ENCODE data around the gene GATAD1.
"Not testable (repeated sequence)": the region's sequence is repeated elsewhere in the genome, so short reads cannot be mapped to it uniquely, and the experiment has no call there.

GATAD1 gene

DNA sequence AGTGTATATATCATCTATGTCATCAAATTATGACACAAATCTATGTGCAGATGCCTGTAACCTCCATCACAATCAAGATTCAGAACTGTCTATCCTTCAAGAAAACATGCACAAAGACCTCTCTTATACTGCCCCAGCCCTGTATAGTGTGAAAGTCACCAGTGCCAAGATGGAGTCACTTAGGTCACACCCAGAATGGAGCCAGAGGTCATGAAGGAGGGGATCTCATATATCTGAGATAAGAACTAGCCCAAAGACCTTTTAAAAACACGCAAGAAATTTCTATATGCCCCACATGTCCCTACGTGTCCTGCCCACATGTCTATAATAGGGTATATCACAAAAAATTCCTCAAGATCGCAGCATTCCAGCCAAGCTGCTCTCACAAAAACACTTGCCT is 20.1 kb upstream of the GATAD1 start:
- TF ChIP-seq POLR2AphosphoS5 (IDR thresholded peaks at IDR 0.05; ENCODE audit: borderline replicate concordance, low read depth, low read length) (no peak), EZH2 (IDR thresholded peaks at IDR 0.05) (no peak), FOXP2 (optimal IDR thresholded peaks at IDR 0.05; ENCODE audit: control extremely low read depth, extremely low read length, insufficient read depth) (no peak)
- no peak overlapping the region for H3K9ac ChIP-seq (ENCODE audit: insufficient read length)
- H3K9me3 ChIP-seq (ENCODE audit: low read depth, low read length), result no peaks in the 10 kb centered on the region
- H3K4me3 ChIP-seq, result no peak overlapping the region
- H3K36me3 ChIP-seq (ENCODE audit: insufficient read depth, low read length), result no peaks in the 10 kb centered on the region
- H3K27ac ChIP-seq, result no peak overlapping the region
- no peak for DNase-seq (ENCODE audit: low read depth, low spot score)

DNA sequence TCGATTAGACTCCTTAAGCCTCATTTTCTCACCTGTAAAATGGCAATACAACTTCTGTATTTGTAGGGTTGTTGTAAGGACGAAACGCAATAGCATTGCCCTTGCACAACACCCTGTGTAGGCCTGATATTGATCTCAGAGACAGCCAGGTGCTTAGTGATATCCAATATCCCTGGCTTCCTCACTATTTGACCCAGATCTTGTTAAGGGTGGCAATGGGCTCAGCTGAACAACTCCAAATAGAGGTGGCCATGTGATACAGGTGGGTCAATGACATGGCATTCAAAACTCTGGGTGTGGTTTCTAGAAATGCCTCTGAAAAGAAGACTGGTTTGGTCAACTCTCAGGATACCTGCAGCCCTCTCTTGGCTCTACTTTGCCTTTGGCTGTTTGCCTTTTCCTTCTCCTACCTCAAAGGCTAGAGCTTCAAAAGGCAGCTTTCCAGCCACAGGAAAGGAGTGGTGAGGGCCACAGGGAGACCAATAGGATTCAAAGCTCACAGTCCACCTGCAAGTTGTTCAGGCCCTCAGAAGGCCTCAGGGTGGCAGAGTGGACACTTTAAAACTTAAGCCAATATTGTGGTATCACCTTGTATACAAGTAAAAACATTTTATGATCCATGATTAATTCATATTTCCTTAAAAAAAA is 14.9 kb upstream of the GATAD1 start:
- no peak for DNase-seq (ENCODE audit: low read depth, low spot score)
- no peak overlapping the region for H3K4me3 ChIP-seq

DNA sequence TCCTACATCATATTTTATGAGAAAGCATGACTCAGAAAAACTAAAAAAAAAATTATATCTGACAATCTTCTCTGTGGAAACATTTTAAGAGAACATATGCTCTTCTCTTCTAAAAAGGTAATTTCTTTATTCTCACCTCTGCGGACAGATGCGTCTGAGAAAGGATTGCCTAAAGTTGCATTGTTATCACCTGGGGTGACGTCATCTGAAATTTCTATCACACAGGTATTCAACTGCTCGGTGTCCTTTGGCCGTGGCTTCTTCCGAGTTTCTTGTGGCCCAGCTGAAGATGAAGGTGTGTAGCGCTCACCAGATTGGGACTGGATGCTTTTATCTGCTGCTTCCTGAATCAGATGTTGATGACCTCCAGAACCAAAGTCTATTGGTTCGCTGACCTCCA is 14.3 kb upstream of the GATAD1 start:
- no peak overlapping the region for H3K9ac ChIP-seq (ENCODE audit: insufficient read length)
- no peak for TF ChIP-seq EZH2 (IDR thresholded peaks at IDR 0.05)
- TF ChIP-seq POLR2AphosphoS5 (IDR thresholded peaks at IDR 0.05; ENCODE audit: borderline replicate concordance, low read depth, low read length), result no peak
- no peak for TF ChIP-seq FOXP2 (optimal IDR thresholded peaks at IDR 0.05; ENCODE audit: control extremely low read depth, extremely low read length, insufficient read depth)
- no peak for DNase-seq (ENCODE audit: low read depth, low spot score)
- no peak overlapping the region for H3K27ac ChIP-seq
- H3K4me3 ChIP-seq, result no peak overlapping the region
- H3K9me3 ChIP-seq (ENCODE audit: low read depth, low read length), result no peaks in the 10 kb centered on the region
- no peaks in the 10 kb centered on the region for H3K36me3 ChIP-seq (ENCODE audit: insufficient read depth, low read length)

More for the DNA sequence above, 14.9 kb upstream of the GATAD1 start:
- Histone ChIP-seq H3K9ac (ENCODE audit: insufficient read length) (no peak overlapping the region), H3K36me3 (ENCODE audit: insufficient read depth, low read length) (no peaks in the 10 kb centered on the region), H3K27ac (no peak overlapping the region), H3K9me3 (ENCODE audit: low read depth, low read length) (no peaks in the 10 kb centered on the region)
- TF ChIP-seq FOXP2 (optimal IDR thresholded peaks at IDR 0.05; ENCODE audit: control extremely low read depth, extremely low read length, insufficient read depth) (no peak), EZH2 (IDR thresholded peaks at IDR 0.05) (no peak), POLR2AphosphoS5 (IDR thresholded peaks at IDR 0.05; ENCODE audit: borderline replicate concordance, low read depth, low read length) (no peak)

DNA sequence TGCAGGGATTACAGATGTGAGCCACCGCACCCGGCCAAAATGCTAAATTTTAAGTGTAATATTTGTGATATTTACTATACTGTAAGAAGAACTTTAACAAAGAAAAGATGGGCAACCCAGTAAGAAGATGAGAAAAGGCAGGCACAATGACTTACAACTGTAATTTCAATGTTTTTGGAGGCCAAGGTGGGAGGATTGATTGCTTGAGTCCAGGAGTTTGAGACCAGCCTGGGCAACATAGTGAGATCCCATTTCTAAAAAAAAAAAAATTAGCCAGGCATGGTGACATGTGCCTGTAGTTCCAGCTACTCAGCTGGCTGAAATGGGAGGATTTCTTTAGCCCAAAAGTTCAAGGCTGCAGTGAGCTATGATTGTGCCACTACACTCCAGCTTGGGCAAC is 11.7 kb upstream of the GATAD1 start:
- Histone ChIP-seq H3K9me3 (ENCODE audit: low read depth, low read length) (no peaks in the 10 kb centered on the region), H3K36me3 (ENCODE audit: insufficient read depth, low read length) (no peaks in the 10 kb centered on the region), H3K4me3 (no peak overlapping the region), H3K9ac (ENCODE audit: insufficient read length) (no peak overlapping the region), H3K27ac (no peak overlapping the region)
- TF ChIP-seq POLR2AphosphoS5 (IDR thresholded peaks at IDR 0.05; ENCODE audit: borderline replicate concordance, low read depth, low read length) (no peak), EZH2 (IDR thresholded peaks at IDR 0.05) (no peak), FOXP2 (optimal IDR thresholded peaks at IDR 0.05; ENCODE audit: control extremely low read depth, extremely low read length, insufficient read depth) (no peak)
- DNase-seq (ENCODE audit: low read depth, low spot score), result no peak

DNA sequence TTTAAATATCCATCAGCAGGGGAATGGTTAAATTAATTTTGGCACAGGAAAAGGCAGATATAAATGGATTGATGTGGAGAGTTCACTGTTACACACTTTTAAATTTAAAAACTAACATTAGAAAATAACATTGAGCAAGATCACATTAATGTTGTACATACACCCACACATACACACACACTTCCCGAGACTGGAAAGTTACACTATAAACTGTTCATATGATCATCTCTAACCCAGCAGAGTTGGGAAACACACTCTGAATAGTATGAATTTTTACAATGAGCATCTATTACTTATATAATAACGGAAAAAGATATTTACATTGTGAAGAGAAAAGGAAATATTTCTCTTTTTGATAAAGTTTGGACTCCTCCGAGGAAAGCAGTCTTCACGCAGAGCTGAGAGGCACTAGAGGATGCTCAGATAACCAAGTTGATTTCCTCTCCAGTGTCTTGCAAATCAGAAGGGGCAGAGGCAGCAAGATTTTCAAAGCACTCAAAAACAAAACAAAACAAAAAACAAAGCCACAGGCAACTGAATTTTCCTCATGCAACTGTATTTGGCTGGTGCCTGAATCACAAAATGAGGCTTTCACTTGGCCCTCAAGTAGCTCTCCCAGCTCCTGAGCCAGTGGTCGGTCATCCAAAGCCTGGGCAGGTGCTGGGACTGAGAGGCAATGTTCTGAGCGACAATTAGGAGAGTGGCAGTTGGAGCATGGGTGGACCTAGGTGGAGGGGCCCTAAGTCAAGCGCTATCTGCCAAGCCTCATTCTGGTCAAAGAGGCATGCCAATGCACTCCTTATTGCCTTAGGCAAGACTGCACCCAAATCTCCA is 10.5 kb upstream of the GATAD1 start:
- DNase-seq (ENCODE audit: low read depth, low spot score), result no peak
- no peak for TF ChIP-seq EZH2 (IDR thresholded peaks at IDR 0.05)
- no peak for TF ChIP-seq POLR2AphosphoS5 (IDR thresholded peaks at IDR 0.05; ENCODE audit: borderline replicate concordance, low read depth, low read length)
- TF ChIP-seq FOXP2 (optimal IDR thresholded peaks at IDR 0.05; ENCODE audit: control extremely low read depth, extremely low read length, insufficient read depth), result no peak

DNA sequence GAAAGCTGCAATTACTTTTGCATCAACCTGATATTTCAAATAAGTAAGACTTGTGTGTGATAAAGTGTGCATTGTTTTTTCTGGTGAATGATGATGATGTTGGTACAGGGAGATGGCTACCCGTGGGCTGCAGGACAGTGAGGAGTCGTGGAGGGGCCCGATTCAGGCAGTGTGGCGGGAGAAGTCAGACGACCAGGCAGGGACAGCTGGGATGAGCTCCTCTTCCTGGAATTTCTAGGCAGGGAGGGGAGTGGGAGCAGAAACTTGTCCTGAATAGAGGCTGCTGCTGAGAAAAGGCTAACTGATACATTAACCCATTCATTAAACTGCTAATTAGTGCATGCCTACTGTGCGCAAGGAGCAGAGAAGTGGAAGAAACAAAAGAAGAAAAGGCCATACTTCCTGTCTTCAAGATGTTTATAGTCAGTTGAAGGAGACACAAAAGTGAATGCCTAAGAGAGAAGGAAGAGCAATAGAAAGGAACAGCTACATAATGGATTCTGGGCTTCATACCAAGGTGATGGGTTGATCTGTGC is 9.3 kb upstream of the GATAD1 start:
- H3K9me3 ChIP-seq (ENCODE audit: low read depth, low read length), result no peaks in the 10 kb centered on the region
- H3K4me3 ChIP-seq, result no peak overlapping the region
- H3K27ac ChIP-seq, result no peak overlapping the region
- H3K9ac ChIP-seq (ENCODE audit: insufficient read length), result no peak overlapping the region
- H3K36me3 ChIP-seq (ENCODE audit: insufficient read depth, low read length), result no peaks in the 10 kb centered on the region
- TF ChIP-seq POLR2AphosphoS5 (IDR thresholded peaks at IDR 0.05; ENCODE audit: borderline replicate concordance, low read depth, low read length) (no peak), EZH2 (IDR thresholded peaks at IDR 0.05) (no peak), FOXP2 (optimal IDR thresholded peaks at IDR 0.05; ENCODE audit: control extremely low read depth, extremely low read length, insufficient read depth) (no peak)
- no peak for DNase-seq (ENCODE audit: low read depth, low spot score)

More for the DNA sequence above, 10.5 kb upstream of the GATAD1 start:
- H3K4me3 ChIP-seq, result no peak overlapping the region
- no peak overlapping the region for H3K9ac ChIP-seq (ENCODE audit: insufficient read length)
- H3K36me3 ChIP-seq (ENCODE audit: insufficient read depth, low read length), result no peaks in the 10 kb centered on the region
- no peaks in the 10 kb centered on the region for H3K9me3 ChIP-seq (ENCODE audit: low read depth, low read length)
- H3K27ac ChIP-seq, result no peak overlapping the region

DNA sequence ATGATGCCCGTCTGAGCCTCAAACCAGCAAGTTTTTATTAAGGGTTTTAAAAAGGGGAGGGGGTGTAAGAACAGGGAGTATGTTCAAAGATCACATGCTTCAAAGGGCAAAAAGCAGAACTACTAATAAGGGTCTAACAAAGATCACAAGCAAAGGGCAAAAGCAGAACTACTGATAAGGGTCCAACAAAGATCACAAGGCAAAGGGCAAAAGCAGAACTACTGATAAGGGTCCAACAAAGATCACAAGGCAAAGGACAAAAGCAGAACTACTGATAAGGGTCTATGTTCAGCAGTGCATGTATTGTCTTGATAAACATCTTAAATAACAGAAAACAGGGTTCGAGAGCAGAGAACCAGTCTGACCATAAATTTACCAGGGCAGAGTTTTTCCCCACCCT is 4.6 kb upstream of the GATAD1 start:
- not testable (repeated sequence) for H3K9me3 ChIP-seq (ENCODE audit: low read depth, low read length); DNase-seq (ENCODE audit: low read depth, low spot score); H3K36me3 ChIP-seq (ENCODE audit: insufficient read depth, low read length); H3K9ac ChIP-seq (ENCODE audit: insufficient read length); H3K27ac ChIP-seq; H3K4me3 ChIP-seq

DNA sequence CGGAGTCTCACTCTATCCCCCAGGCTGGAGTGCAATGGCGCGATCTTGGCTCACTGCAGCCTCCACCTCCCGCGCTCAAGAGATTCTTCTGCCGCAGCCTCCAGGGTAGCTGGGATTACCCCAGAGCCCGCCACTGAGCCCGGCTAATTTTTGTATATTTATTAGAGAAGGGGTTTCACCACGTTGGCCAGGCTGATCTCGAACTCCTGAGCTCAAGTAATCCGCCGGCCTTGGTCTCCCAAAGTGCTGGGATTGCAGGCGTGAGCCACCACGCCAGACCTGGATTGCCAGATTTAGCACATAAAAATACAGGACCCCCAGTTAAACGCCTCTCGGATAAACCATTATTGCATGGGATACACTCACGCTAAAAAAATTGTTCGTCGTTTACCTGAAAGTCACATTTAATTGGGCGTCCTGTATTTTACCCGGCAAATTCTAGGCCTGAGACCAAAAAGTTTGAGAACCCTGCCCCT is 375 bp upstream of the GATAD1 start:
- peak overlapping the region; percentile 89 for H3K4me3 ChIP-seq

More for the DNA sequence above, 375 bp upstream of the GATAD1 start:
- peak overlapping the region; percentile 97 for H3K9ac ChIP-seq (ENCODE audit: insufficient read length)
- peak; percentile 60 for DNase-seq (ENCODE audit: low read depth, low spot score)
- H3K27ac ChIP-seq, result no peak overlapping the region
- TF ChIP-seq EZH2 (IDR thresholded peaks at IDR 0.05) (no peak), FOXP2 (optimal IDR thresholded peaks at IDR 0.05; ENCODE audit: control extremely low read depth, extremely low read length, insufficient read depth) (peak; percentile 57)
- no peaks in the 10 kb centered on the region for H3K9me3 ChIP-seq (ENCODE audit: low read depth, low read length)
- peaks cover 21% of the 10 kb centered on the region for H3K36me3 ChIP-seq (ENCODE audit: insufficient read depth, low read length)

Data from SK-N-MC (cell line).